HG02763 (cell line): ENCODE results near the gene PNPLA6.

Experiments
- ATAC-seq: cut with Tn5 transposase; IDR thresholded peaks from one replicate; pipeline ENCODE4 v1.9.1; 2021; ENCODE audit warnings: mild to moderate bottlenecking, moderate library complexity; ENCODE audit not compliant: unreplicated experiment

PNPLA6 gene

DNA sequence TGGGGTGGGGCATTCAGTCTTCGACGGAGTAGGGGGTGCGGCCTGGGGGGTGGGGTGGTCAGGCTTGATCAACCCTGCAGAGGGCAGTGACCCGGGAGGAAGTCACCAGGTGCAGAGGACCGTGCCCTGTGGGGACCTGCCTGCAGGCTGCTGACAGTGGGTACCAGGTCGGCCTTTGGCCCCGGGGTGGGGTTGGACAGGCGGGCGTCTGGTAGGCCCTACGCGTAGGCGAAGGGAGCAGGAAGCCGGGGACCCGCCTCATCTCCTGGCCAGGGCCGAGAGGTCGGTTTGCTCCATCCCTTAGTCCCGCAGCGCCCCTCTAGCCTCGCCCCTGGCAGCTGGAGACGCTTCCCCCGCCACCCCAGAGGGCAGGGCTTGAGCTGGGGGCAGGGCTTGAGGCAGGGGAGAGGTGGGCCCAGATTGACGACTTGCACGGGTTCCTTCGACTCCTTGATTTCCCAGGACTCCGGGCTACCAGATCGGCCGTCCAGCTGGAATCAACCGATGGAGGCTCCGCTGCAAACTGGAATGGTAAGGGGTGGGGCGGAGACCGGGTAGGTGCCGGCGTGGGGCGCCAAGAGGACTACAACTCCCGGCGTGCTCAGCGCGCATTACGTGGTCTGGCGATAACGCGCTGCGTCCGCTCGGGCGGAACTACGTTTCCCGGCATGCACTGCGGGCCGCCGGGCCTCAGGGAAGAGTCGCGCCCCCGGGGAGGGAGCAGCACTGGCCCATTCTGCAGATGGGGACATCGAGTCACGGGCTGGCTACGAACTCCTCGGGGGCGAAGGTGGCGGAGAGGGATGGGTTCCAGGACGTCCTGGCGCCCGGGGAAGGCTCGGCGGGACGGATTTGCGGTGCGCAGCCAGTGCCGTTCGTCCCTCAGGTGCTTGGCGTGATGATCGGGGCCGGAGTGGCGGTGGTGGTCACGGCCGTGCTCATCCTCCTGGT, at the start of gene PNPLA6:
Gene PNPLA6, plus strand, starts transcription at position 671 of the 951 bp plus-strand sequence. Its CDS starts 72 bp downstream, at position 743.
- peak; percentile 69 for ATAC-seq

DNA sequence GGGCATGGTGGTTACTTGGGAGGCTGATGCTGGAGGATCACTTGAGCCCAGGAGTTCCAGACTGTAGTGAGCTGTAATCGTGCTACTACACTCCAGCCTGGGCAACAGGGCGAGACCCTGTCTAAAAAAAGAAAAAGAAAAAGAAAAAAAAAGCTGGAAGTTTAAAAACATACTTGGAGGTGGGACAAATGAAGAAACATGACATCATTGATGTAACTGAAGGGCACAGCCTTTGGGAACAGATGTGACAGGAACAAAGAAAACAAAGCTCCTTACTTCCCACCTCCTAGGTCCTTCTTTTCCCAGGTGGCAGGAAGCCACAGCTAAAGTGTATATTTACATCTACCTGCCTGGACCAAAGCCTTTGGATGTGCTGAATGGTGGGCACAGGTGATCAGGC, 48.6 kb upstream of the PNPLA6 start:
- no peak for ATAC-seq

- peak; percentile 70 for ATAC-seq
Observed at GRCh38 chr19:7488736-7489353, 46.7 kb upstream of the PNPLA6 start, which contains the start of gene PEX11G. PEX11G (minus strand) TSS chr19:7489035; CDS start chr19:7489010, 25 bp downstream.

GRCh38 chr19:7489609-7490044, 45.9 kb upstream of the PNPLA6 start:
- ATAC-seq: no peak

DNA sequence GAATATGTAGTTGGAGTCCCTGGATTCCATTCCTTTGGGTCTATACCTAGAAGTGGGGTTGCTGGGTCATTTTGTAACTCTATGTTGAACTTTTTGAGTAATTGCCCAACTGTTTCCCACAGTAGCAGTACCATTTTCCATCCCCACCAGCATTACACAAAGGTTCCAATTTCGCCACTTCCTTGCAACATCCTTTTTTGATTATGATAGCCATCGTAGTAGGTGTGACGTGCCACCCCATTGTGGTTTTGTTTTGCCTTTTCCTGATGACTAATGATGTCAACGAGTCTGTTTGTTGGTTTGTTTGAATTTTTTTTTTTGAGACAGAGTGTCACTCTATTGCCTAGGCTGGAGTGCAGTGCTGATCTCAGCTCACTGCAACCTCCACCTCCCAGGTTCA, 43.4 kb upstream of the PNPLA6 start:
- no peak for ATAC-seq

DNA sequence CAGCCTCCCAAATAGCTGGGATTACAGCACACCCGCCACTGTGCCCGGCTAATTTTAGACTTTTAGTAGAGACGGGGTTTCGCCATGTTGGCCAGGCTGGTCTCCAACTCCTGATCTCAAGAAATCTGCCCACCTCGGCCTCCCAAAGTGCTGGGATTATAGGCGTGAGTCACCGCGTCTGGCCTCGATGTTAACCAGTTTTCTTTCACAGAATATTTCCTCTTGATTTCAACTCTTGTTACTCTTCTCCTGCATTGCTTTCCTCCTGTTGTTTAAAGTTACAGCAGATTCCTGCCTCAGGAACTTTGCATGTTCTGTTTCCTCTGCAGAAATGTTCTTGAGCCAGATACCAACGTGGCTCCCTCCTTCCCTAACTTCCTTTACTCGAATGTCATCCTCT, 43.0 kb upstream of the PNPLA6 start:
- no peak for ATAC-seq

- no peak for ATAC-seq
Observed at GRCh38 chr19:7494416-7495098, 41.0 kb upstream of the PNPLA6 start.

DNA sequence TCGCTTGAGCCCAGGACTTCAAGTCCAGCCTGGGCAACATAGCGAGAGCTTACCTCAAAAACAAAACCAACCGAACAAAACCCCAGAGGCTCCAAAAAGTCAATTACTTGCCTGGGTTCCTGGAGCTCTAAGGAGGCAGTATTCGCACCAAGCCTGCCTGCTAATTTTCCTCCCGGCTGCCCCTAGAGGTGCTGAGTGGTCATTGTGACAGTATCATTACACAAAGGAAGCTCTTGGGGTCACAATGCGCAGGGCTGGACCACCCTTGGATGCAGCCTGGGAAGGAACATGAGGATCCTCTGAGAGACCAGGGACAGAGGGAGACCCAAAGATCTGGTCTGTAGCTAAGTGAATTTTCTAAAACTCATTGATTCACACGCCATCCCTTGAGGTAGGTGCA, 38.2 kb upstream of the PNPLA6 start:
- ATAC-seq: no peak

- ATAC-seq: no peak
Observed at GRCh38 chr19:7500811-7501450, 34.6 kb upstream of the PNPLA6 start.

GRCh38 chr19:7502552-7502951, 33.0 kb upstream of the PNPLA6 start:
- ATAC-seq: no peak

GRCh38 chr19:7504684-7505083, 30.8 kb upstream of the PNPLA6 start:
- ATAC-seq: no peak

GRCh38 chr19:7505288-7505681, 30.2 kb upstream of the PNPLA6 start:
- no peak for ATAC-seq

DNA sequence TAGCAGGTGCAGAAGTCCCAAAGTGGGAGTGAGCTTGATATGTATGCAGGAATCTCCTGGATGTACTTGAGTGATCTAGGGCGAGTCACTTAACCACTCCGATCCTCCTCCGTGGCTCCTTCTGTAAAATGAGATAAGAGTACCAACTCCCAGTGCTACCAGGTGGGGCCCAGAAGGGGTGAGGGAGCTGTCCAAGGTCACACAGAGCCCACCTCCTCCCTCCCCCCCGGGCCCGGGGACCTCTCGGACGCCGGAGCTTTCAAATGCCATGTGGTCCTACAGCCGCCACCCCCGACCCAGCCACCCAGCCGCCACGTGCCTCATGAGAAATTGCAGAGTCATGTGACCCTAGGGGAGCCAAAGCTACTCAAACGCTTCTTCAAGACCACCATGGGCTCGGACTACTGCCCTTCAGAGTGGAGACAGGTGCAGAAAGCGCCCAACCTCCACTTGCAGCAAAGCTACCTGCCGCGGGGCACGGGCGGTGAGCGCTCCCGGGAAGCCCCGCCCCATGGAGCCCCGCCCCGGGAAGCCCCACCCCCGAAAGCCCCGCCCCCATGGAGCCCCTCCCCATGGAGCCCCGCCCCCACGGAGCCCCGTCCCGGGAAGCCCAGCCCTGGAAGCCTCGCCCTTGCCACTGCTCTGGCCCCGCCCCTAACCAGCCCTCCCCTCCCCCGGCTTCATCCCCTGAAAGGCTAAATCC, 29.7 kb upstream of the PNPLA6 start:
- ATAC-seq: no peak

DNA sequence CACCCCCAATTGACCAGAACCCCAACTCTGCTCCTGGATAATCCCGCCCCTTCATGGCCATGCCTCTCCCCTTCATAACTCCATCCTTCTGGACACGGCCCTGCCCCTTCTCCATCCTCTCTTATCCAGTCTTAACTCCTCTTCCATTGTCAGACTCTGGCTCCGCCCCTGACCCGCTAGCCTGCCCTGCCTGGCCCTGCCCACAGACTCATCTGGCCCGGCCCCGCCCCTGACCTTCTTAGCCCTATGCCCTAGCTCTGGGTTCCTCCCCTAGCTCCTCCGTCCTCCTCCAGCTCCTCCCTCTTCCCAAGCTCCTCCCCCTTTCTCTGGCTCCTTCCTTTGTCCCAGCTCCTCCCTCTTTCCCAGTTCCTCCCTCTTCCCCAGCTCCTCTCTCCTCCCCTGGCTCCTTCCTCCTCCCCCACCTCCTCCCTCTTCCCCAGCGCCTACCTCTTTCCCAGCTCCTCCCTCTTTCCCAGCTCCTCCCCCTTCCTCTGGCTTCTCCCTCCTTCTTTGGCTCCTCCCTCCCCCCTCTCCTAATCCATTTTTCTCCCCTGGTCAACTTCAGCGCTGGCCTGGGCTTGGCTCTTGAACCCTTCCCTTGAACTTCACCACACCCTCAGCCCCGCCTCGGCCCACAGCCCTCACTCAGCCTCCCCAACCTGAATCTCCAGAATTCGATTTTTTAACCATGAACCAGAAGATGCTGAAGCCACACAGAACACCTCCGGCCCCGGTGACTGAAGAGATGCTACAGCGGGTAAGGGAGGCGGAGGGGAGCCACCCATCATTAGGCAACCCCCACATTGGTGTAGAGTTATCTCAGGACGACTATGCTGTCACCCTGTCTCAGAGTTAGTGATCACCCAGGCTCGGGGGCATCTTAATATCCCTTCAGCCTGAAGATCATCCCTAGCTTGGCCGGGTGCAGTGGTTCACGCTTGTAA, 28.9 kb upstream of the PNPLA6 start:
- no peak for ATAC-seq

DNA sequence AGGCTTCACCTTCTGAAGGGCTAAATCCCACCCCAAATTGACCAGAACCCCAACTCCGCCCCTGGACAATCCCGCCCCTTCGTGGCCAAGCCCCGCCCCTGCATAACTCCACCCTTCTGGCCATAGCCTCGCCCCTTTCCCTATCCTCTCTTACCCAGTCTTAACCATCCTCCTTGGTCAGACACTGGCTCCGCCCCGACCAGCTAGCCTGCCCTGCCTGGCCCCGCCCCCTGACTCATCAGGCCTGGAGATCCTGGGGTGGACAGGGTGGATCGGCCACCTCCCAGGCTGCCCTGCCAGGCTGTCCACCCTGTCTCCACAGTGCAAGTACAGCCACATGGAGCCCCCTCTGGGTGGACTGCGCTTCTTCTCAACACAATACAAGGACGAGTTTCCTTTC, 27.6 kb upstream of the PNPLA6 start:
- ATAC-seq: no peak

DNA sequence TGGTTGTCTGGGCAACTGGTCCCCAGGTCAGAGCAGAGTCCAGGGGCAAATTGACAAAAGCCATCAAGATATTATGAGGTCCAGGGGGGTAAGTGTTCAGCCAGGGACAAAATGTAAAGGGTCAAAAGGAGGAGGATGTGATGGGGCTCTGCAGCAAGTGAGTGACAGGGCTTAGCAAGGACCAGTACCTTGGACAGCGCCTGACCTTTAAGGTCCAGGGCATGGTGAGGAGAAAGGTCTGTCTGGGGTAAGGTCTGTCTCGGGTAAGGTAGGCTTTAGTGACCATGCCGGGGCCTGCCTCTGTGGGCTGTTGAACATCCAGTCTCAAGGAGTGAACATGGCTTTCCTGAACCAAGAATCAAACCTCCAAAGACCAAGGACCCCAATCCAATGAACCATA, 25.9 kb upstream of the PNPLA6 start:
- ATAC-seq: no peak

GRCh38 chr19:7512400-7512851, 23.1 kb upstream of the PNPLA6 start:
- ATAC-seq: no peak

DNA sequence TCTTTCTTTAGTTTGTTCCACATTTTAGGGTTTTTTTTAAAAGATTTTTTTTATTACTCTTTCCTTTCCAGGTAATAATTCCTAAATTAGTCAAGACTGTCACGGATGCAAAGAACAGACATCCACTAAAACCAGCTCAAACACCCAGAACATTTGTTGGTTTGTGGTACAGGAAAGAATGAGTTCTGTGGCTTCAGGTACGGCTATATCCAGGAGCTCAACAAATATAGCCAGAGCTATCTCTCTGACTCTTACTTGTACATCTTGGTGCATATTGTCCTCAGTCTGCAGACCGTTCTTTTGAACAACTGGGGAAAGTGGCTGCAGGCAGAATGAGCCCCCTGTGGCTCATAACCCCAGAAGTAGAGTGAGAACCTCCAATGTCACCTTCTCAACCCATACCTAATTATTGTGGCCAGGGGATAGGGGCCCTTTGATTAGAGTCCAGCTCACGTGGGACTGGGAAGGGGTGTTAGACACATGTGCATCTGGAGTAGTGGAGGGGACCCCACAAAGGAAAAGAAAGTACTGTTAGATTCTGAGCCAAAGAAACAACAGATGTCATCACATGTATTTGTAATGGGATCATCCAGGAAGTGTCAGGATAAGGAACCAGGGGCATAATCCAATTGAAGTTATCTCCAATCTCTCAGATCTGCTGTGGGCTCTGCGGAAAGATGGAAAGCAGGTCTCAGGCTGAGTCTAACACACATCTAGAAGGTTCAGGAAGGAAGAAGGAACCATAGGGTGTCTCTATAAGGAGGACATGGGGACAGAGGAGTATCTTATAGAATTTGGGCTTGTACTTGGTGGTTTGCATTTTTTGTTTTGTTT, 21.5 kb upstream of the PNPLA6 start:
- no peak for ATAC-seq
